GM21390 (cell line): ENCODE data around the gene SCN8A.

Source experiments
- ATAC-seq: cut with Tn5 transposase; IDR thresholded peaks from one replicate; pipeline ENCODE4 v1.9.1; 2021; ENCODE audit not compliant: unreplicated experiment

The SCN8A gene

DNA sequence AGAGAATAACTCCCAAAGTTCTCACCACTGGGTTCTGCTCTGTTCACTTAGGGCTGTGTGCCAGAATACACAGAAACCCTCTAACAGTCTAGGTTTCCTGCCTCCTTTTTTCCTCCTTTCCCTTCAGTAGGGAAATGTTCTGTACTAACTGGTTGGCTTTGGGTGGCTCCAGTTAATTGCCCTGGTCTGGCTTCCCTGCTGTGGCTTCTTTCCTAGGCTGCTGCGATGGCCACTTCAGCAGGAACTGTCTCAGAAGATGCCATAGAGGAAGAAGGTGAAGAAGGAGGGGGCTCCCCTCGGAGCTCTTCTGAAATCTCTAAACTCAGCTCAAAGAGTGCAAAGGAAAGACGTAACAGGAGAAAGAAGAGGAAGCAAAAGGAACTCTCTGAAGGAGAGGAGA lies 115.2 kb downstream of the SCN8A start:
- no peak for ATAC-seq

DNA sequence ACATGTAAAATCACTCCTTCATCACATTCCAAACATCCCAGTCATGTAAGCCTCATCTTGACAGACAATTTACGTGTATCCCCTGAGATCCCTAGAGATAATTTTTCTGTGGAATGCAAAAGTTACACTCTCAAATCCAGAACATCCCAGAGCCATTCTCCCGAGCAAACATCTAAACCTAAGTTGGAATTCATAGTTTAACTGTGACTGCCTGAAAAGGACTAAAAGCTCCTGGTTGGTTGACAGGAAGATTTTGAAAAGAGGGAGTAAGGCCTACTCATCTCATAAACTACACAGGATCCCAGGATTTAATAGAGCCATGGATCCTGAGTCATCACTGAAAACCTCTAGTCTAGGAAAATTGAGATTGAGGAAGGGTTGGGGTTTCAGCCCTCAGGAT lies 123.6 kb downstream of the SCN8A start:
- no peak for ATAC-seq

DNA sequence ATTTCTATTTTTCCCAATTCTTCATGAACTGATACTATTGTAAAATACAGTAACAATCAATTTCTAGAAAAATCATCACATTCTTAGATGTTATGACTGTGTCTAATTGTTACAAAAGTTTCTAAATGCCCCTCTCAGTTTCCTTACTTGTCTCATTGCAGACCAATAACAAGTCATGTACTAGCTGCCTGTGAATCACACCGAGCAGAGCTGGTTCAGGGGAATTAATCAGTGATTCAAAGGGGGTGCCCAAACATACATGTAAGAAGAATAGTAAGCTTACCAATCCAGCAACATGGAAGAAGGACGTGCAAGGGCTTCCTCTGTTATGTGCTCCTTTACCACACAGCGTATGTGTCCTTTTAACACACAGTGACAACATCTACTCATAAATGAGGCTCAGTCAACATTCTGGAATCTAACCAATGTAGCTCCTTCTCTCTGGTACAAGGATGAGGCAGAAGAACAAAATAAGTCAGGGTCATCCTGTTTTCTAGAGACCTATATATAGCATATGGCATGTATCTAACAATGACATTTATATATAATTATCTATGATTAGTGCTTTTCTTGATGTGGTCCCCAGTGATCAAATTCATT lies 126.4 kb downstream of the SCN8A start:
- ATAC-seq, result no peak

DNA sequence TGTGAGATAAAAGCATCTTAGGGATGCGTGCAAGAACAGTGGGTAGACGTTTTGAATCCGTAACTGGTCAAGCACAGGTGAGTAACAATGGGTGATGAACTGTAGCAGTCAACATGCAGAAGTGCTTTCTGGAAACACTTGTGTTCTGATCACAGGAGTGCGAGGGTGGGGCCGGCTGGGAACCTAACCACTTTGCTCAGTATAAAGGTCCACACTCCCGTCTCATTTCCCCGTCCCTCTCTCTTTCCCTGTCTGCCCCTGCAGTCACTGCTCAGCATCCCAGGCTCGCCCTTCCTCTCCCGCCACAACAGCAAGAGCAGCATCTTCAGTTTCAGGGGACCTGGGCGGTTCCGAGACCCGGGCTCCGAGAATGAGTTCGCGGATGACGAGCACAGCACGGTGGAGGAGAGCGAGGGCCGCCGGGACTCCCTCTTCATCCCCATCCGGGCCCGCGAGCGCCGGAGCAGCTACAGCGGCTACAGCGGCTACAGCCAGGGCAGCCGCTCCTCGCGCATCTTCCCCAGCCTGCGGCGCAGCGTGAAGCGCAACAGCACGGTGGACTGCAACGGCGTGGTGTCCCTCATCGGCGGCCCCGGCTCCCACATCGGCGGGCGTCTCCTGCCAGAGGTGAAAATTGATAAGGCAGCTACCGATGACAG lies 130.4 kb downstream of the SCN8A start:
- ATAC-seq, result no peak

DNA sequence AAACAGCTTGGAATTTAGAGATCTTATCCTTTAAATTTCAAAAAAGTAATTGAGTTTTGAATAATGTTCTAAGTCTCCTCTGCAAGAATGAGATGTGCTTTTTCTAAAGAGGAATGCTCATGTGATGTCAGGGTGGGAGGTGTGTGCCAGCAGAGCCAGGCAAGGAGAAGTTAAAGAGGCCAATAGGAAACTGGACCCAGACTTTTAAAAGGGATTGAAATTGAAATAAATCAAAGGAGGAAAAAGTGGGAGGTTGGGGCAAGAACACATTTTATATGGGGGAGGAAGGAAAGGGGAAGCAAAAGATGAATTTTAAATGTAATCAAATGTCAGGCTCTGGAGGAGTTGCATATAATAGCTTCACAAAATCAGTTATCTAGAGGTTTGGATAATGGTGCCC lies 131.4 kb downstream of the SCN8A start:
- no peak for ATAC-seq

DNA sequence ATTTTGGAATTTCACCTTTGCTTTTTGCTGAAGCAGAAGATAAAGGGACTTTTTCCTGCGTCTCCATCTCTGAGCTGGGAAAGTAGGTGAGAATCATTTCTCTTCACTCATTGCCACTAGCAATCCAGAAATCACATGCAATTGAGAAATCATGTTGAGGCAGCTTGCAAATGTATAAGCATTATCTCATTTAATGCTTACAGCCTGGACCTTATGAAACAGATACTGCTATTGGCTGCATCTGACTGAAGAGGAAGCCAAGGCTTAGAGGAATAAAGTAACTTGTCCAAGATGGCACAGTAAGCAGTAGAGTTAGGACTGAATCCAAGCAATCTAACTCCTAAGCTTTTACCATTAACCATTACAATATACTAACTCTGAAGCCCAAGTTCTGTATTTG lies 135.1 kb downstream of the SCN8A start:
- no peak for ATAC-seq

DNA sequence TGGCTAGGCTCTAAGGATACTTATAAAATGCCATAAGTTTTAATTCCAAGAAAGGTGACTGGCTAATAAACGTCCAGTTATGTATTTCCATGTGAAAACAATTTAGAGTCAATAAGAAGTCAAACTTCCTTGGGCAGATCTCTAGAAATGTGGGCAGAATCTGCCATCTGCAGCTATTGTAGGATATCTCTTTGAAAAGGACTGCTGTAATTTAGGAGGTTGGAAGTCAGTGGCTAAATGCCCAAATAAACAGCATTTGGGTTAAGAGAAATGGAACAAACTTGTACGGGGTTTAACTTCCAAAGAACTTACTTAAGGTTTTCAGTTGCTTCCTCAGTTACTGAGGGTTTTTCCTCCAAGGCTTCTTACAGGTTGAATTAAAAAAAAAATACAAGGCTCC lies 135.9 kb downstream of the SCN8A start:
- ATAC-seq, result no peak

DNA sequence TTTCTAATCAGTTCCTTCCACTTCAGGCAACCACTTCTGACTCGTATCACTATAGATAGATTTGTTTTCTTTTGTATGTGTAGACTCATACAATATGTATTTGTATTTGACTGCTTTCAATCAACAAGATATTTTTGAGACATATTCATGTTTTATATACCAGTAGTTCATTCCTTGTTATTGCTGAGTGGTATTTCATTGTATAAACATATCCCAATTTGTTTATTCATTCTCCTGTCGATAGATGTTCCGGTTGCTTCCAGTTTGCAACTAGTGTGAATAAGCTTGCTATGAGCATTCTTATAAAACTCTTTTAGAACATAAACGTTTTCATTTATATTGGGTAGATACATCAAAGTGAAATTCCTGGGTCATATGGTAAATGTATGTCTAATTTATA lies 138.3 kb downstream of the SCN8A start:
- ATAC-seq, result no peak

DNA sequence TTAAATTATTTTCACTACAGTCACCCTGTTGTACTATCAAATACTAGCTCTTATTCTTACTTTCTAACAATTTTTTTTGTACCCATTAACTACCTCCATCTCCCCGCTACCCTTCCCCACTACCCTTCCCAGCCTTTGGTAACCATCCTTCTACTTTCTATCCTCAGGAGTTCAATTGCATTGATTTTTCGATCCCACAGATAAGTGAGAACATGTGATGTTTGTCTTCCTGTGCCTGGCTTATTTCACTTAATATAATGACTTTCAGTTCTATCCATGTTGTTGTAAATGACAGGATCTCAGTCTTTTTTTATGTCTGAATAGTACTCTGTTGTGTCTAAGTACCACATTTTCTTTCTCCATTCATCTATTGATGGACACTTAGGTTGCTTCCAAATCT lies 139.7 kb downstream of the SCN8A start:
- ATAC-seq, result no peak

DNA sequence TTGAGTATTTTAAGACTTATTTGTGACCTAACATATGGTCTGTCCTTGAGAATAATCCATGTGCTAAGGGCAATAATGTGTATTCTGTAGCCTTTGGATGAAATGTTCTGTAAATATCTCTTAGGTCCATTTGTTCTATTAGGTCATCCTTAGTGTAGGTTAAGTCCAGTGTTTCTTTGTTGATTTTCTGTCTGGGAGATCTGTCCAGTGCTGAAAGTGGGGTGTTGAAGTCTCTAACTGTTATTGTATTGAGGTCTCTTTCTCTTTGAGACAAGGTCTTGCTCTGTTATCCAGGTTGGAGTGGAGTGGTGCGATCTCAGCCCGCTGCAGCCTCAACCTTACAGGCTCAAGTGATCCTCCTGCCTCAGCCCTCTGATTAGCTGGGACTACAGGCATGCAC lies 149.5 kb downstream of the SCN8A start:
- no peak for ATAC-seq

DNA sequence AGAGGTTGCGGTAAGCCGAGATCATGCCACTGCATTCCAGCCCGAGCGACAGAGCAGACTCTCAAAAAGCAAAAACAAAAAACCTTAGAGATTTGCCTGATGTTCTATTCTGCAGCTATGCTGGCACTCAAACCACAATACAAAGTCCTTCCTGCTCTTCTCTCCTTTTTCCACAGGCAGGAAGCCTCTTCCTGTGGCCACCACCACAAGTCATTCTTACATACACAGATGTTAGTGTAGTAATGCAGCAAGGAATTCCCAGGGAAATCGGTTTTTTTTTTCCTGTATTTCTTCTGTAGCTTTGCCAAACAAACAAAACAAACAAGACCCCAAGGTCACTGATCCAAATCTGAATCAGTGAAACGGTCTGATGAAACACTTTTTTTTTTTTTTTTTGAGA lies 153.2 kb downstream of the SCN8A start:
- ATAC-seq, result no peak

DNA sequence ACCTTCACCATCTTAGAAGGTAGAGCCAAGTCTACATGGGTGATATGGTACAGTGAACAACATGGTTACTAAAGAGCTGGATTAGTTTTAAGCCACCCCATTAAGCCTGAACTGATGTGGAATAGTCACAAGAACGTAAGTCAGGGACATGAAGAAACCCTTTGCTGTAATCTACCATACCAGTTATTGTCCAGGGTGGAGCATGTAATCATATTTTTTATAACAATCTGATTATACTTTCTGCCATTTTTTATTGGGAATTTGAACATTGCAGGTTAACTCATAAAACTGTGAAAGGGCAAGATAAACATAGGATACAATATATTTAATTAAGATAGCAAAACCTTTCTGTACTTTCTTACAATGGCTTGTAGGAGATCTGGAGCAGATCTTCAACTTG lies 153.9 kb downstream of the SCN8A start:
- no peak for ATAC-seq

DNA sequence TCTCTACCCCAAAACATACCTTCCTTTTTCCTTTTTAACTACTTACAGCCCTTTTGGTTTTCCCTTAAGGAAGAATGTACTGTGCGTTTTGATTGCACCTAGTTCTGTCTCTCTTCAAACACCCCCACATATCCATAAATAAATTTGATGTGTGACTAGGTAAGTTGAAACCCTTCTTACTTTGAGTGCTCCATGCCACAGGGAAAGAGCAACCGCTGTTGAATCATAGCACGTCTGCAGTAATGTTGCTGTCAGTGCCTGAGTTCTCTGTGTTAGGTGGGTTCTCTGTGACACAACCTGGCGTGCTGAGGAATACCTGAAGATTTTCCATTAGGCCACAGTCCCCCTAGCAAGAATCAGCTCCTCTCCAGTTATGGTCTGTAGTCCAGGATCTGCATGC lies 155.4 kb downstream of the SCN8A start:
- no peak for ATAC-seq

DNA sequence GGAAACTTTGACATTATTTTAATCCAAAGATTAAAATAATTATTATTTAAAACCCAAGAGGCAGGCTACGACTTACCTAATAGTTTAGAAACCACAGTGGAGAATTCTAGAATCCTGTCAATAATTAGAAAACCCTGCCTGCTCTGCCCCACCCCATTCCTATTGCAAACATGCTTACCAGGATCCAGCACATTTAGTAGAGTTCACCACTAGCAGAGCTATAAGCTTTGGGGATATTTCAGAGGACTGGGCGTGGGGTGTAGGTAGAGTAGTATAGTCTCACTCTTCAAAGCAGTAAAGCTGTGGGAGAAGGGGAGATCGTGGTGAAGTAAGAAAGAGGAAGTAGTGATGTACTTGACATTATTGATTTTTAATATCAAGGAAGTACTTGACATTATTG lies 157.2 kb downstream of the SCN8A start:
- no peak for ATAC-seq

DNA sequence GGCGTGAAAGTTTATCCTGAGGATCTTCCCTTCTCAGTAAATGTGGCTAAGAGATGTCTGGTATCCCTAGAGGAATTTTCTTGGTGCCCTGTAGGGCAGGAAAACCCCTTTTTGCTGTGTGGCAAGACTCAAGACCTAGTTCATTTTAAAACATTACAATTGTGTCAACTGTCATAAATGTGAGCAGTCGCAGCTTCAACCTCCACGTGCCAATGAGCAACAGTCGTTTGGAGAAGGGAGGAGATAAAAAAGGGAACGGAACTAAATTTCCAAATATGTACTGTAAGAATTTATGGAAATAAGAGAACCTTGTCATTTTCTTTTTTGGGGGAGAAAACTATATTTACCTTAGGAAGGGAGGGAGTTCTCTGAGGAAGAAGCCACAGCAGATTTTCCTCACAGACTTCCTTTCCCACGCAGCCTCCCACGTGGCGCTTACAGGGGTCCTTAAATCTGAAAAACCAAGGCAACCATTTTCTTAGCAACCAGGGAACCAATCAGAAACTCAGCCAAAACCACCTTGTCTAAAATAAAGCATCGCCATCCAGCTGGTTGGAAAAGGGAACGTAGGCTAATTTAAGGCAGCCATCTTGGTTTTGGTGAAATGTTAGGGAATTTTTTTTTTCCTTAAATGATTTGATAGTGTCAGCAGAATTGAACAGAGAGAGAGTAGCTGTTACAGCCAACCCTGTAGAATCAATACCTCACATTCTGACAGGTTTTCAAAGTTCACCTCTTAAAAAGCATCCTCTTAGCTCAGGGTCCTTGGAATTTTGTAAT lies 158.4 kb downstream of the SCN8A start:
- no peak for ATAC-seq

DNA sequence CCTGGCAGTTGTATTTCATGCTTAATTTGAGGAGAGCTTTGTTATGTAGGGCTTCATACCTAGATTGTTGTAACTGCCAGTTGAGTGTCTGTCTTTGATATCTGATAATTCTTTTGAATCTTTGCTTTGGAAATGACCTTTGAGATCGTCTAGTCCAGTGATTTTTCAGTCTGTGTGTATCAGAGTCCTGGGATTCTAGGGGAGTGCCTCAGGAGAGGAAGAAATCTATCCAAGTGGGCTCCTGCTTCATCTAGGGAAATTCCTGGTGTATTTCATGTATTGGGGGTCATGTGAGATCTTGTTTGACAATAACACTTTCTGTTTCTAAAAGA lies 158.9 kb downstream of the SCN8A start:
- no peak for ATAC-seq

DNA sequence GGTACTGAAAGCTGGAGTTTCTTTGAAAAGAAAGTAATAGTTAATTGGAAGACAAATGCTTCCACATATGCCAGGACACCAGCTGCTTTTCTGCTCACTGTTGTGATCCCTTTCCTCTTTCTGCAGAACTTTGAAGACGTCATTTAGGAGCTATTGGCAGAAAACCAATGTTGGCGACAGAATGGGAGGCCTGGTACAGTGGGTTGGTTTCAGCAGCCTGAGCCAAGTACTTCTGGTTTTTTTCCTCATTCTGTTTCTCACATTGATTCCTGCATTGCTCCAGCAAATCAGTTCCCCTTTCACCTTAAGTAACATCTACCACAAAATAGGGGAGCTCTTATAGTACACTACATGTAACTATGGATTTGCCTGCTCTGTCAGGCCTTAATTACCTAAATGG lies 160.6 kb downstream of the SCN8A start:
- no peak for ATAC-seq

DNA sequence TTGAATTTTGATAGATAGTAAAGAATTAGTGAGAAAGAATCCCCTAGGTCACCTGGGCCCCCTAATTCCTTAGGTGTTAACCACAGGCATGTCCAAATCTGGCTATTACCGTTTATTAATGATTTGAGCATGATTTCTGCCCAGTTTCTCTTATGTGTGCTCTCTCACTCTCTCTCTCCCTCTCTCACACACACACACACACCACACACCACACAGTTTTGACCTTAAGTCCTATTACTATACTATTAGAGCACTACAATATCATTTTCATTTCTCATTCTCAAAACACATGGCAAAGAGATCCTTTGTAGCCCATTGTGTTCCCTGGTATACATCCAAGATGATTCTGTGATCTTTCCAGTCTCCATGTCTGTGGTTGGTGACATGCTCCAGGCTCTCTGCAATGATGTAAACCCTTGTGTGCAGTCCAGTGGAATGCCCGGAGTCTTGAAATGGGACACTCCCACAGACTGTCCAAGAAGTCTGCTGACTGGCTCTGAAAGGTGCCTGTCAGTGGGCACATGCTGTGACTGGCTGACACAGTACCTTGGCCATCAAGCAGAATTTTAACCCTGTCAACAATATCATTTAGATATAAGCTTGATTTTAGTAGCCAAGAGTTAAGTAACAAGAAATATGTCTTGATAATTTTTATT lies 161.3 kb downstream of the SCN8A start:
- no peak for ATAC-seq

DNA sequence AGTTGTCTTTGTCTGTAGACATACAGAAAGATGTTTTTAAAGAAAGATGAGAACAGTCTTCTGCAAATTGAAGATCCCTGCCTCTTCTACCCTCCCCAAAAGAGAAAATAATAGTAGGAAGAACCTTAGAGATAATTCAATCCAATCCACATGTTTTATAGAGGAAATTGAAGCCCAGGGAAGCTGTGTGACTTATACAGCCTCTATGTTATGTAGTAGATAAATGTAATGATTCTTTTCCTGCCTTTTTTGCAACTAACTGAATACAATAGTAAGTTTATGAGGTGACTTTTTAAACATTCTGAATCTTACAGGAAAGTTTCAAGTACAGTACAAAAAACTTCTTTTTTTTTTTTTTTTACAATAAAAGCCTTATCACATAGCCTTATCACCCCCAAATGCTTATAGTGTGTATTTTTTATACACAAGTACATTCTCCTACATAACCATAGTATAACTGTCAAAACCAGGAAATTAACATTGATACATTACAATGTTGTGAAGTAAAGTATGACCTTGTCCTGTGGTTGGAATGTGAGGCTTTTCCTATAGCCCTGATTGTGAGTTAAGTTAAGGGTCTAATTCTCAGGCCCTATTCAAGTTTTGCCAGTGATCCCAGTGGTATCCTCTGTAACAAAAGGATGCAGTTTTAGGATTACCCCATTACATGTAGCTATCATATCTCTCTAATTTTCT lies 163.1 kb downstream of the SCN8A start:
- no peak for ATAC-seq

DNA sequence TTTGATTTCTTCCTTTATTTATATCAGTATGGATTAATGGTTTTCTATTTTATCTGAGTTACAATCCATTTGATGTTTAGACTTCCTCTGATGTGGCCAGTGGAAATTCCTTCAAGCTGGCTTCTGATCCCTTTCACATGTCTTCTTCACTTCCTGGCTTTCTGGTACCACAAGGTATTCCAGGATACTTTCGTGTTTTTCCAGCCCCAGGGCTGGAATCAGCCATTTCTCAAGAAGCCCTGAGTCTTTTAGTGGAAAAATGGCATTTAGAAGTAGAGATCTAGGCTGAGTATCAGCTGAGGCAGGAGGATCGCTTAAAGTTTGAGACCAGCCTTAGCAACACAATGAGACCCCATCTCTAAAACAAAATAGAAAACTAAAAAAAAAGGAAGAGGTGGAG lies 164.2 kb downstream of the SCN8A start:
- no peak for ATAC-seq

DNA sequence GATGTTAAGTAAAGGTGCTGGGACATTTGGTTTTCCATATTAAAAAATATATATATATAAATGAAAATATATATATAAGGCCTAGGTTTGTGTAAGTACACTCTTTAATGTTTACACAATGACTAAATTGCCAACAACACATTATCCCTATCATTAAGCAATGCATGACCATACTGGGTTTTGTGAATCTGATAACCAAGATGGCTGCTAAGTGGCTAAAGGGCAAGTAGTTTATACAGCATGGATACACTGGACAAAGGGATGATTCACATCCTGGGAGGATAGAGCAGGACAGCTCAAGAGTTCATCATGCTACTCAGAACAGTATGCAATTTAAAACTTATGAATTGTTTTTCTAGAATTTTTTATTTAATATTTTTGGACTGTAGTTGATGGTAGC lies 168.1 kb downstream of the SCN8A start:
- no peak for ATAC-seq

DNA sequence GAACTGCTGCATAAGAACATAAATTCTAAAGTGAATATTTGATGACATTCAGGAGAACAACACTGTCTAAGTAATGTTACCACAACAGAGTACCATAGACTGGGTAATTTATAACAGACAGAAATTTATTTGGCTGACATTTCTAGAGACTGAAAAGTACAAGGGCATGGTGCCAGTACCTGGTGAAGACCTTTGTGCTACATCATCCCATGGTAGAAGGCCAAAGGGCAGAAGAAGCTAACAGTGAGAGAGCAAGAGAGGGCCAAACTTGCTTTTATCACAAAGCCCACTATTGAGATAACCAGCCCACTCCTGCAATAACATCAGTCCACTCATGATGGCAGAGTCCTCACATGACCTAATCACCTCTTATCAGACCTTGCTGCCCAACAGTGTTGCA lies 168.7 kb downstream of the SCN8A start:
- no peak for ATAC-seq
